Measurements from ENCODE around the gene FGG. TPM values are rescaled to one million over a fixed set of nuclear protein-coding genes. Genes with fewer than 3 reads are reported as not detected.

FGG gene
- total RNA-seq, 4 donors from 2014 or later, result not detected

- H3K4me1 ChIP-seq, result no peaks in the 10 kb centered on the region
- no peaks in the 10 kb centered on the region for H3K9me3 ChIP-seq
- no peak for TF ChIP-seq CTCF (IDR thresholded peaks at IDR 0.05)
- no peak for TF ChIP-seq POLR2A (IDR thresholded peaks at IDR 0.05)
- intact Hi-C loops (cut with DNase I), result no loop called here
- H3K4me3 ChIP-seq, result no peak overlapping the region
- H3K36me3 ChIP-seq, result no peaks in the 10 kb centered on the region
- DNase-seq, result no peak
- WGBS, 2 donors, result 66 to 73% methylated on average over 4 to 5 of the region's 5 CpGs
- no peak overlapping the region for H3K27ac ChIP-seq
- peaks cover 0 to 10% (median 0%) of the 10 kb centered on the region in 4 donors for H3K27me3 ChIP-seq
Measured at GRCh38 chr4:154642373-154643009, 30.0 kb upstream of the FGG start.

GRCh38 chr4:154640999-154641398, 28.5 kb upstream of the FGG start:
- WGBS, 2 donors, result 31 to 34% methylated on average over 4 of the region's 4 CpGs

GRCh38 chr4:154634058-154634457, 21.6 kb upstream of the FGG start:
- H3K36me3 ChIP-seq, result no peaks in the 10 kb centered on the region
- no peaks in the 10 kb centered on the region for H3K4me1 ChIP-seq
- H3K27ac ChIP-seq, result no peak overlapping the region
- peaks cover 0 to 39% (median 0%) of the 10 kb centered on the region in 4 donors for H3K27me3 ChIP-seq
- intact Hi-C loops (cut with DNase I), result no loop called here
- 48 to 53% methylated on average over 3 of the region's 3 CpGs for WGBS, 2 donors
- no peak for DNase-seq
- TF ChIP-seq CTCF (IDR thresholded peaks at IDR 0.05), result no peak
- TF ChIP-seq POLR2A (IDR thresholded peaks at IDR 0.05), result no peak
- no peak overlapping the region for H3K4me3 ChIP-seq
- no peaks in the 10 kb centered on the region for H3K9me3 ChIP-seq

More at GRCh38 chr4:154640999-154641398, 28.5 kb upstream of the FGG start:
- H3K4me3 ChIP-seq, result no peak overlapping the region
- intact Hi-C loops (cut with DNase I), result no loop called here
- no peak overlapping the region for H3K27ac ChIP-seq
- TF ChIP-seq CTCF (IDR thresholded peaks at IDR 0.05) (no peak), POLR2A (IDR thresholded peaks at IDR 0.05) (no peak)
- DNase-seq, result no peak
- H3K4me1 ChIP-seq, result no peaks in the 10 kb centered on the region
- no peaks in the 10 kb centered on the region for H3K9me3 ChIP-seq
- no peaks in the 10 kb centered on the region for H3K36me3 ChIP-seq
- H3K27me3 ChIP-seq, result no peaks in the 10 kb centered on the region

GRCh38 chr4:154631828-154632227, 19.4 kb upstream of the FGG start:
- no peak for DNase-seq
- peaks cover 0 to 61% (median 0%) of the 10 kb centered on the region in 4 donors for H3K27me3 ChIP-seq
- no peaks in the 10 kb centered on the region for H3K36me3 ChIP-seq
- H3K4me1 ChIP-seq, result peaks cover 5 to 7% (median 5%) of the 10 kb centered on the region in 3 donors
- intact Hi-C loops (cut with DNase I), result no loop called here
- H3K4me3 ChIP-seq, result no peak overlapping the region
- H3K9me3 ChIP-seq, result no peaks in the 10 kb centered on the region
- H3K27ac ChIP-seq, result no peak overlapping the region
- WGBS, 2 donors, result 52 to 60% methylated on average over 2 of the region's 2 CpGs
- TF ChIP-seq CTCF (IDR thresholded peaks at IDR 0.05) (no peak), POLR2A (IDR thresholded peaks at IDR 0.05) (no peak)

GRCh38 chr4:154630324-154630723, 17.9 kb upstream of the FGG start:
- DNase-seq, result no peak
- H3K36me3 ChIP-seq, result no peaks in the 10 kb centered on the region
- no peak for TF ChIP-seq CTCF (IDR thresholded peaks at IDR 0.05)
- peaks cover 0 to 66% (median 0%) of the 10 kb centered on the region in 4 donors for H3K27me3 ChIP-seq
- H3K9me3 ChIP-seq, result no peaks in the 10 kb centered on the region
- H3K27ac ChIP-seq, result no peak overlapping the region
- no peak overlapping the region for H3K4me3 ChIP-seq
- intact Hi-C loops (cut with DNase I), result no loop called here
- peaks cover 8 to 15% (median 9%) of the 10 kb centered on the region in 3 donors for H3K4me1 ChIP-seq

All from esophagus squamous epithelium (tissue), 5 donors.